SK-N-SH treated with all-trans-retinoic acid at 6 μM for 48 hours (cell line): ENCODE measurements around the gene NSD2.

ENCODE experiments used
- ATAC-seq: fragments of 200-7000 bp; cut with Tn5 transposase; 3 replicates; pipeline ENCODE4 v1.9.1; 2020; ENCODE audit warnings: mild to moderate bottlenecking, moderate library complexity
- ARNTL ChIP-seq: fragments of 450-650 bp; formaldehyde crosslinking; IDR thresholded peaks from 2 replicates; pipeline ENCODE4 v1.5.0; 2020; ENCODE audit warnings: low read depth, mild to moderate bottlenecking, moderate library complexity, borderline replicate concordance
- BACH2 ChIP-seq: fragments of 250-450 bp; sonication (Bioruptor Pico); IDR thresholded peaks from 2 replicates; pipeline ENCODE4 v1.9.0; 2021; ENCODE audit warnings: mild to moderate bottlenecking, borderline replicate concordance
- CREB5 ChIP-seq: fragments of 250-450 bp; sonication (Bioruptor Pico); IDR thresholded peaks from 2 replicates; pipeline ENCODE4 v1.5.1; 2020; ENCODE audit warnings: low read depth, mild to moderate bottlenecking, moderate library complexity
- CSDC2 ChIP-seq: fragments of 250-450 bp; sonication (Bioruptor Pico); IDR thresholded peaks from 2 replicates; pipeline ENCODE4 v1.5.0; 2020; ENCODE audit warnings: mild to moderate bottlenecking, moderate library complexity
- ESRRG ChIP-seq: fragments of 250-450 bp; sonication (Bioruptor Pico); IDR thresholded peaks from 2 replicates; pipeline ENCODE4 v1.6.1; 2021; ENCODE audit warnings: mild to moderate bottlenecking
- GLIS3 ChIP-seq: fragments of 250-450 bp; sonication (Bioruptor Pico); IDR thresholded peaks from 2 replicates; pipeline ENCODE4 v1.5.0; 2020; ENCODE audit warnings: mild to moderate bottlenecking, moderate library complexity
- ISL1 ChIP-seq: fragments of 250-450 bp; sonication (Bioruptor Pico); IDR thresholded peaks from 2 replicates; pipeline ENCODE4 v2.1.2; 2022; ENCODE audit warnings: mild to moderate bottlenecking, moderate library complexity
- OSR1 ChIP-seq: fragments of 250-450 bp; sonication (Bioruptor Pico); IDR thresholded peaks from 2 replicates; pipeline ENCODE4 v1.8.0; 2022; ENCODE audit warnings: moderate library complexity, mild to moderate bottlenecking, inconsistent platforms
- PATZ1 ChIP-seq: fragments of 250-450 bp; sonication (Bioruptor Pico); IDR thresholded peaks from 2 replicates; pipeline ENCODE4 v1.8.0; 2020; ENCODE audit warnings: mild to moderate bottlenecking, moderate library complexity, borderline replicate concordance
- POU6F1 ChIP-seq: fragments of 250-450 bp; sonication (Bioruptor Pico); IDR thresholded peaks from 2 replicates; pipeline ENCODE4 v1.8.0; 2021; ENCODE audit warnings: low read depth, mild to moderate bottlenecking, moderate library complexity, borderline replicate concordance
- PPARA ChIP-seq: fragments of 250-450 bp; sonication (Bioruptor Pico); IDR thresholded peaks from 2 replicates; pipeline ENCODE4 v1.5.0; 2020; ENCODE audit warnings: mild to moderate bottlenecking, borderline replicate concordance
- RARB ChIP-seq: fragments of 250-450 bp; sonication (Bioruptor Pico); IDR thresholded peaks from 2 replicates; pipeline ENCODE4 v1.8.0; 2021; ENCODE audit warnings: mild to moderate bottlenecking, moderate library complexity
- SNAI2 ChIP-seq: fragments of 250-450 bp; sonication (Bioruptor Pico); IDR thresholded peaks from 2 replicates; pipeline ENCODE4 v1.5.0; 2020; ENCODE audit warnings: mild to moderate bottlenecking, moderate library complexity
- TCF4 ChIP-seq: fragments of 250-450 bp; sonication (Bioruptor Pico); IDR thresholded peaks from 2 replicates; pipeline ENCODE4 v1.8.0; 2021; ENCODE audit warnings: mild to moderate bottlenecking, moderate library complexity, borderline replicate concordance
- TOX ChIP-seq: fragments of 250-450 bp; sonication (Bioruptor Pico); IDR thresholded peaks from 2 replicates; pipeline ENCODE4 v1.8.0; 2021; ENCODE audit warnings: mild to moderate bottlenecking, moderate library complexity, borderline replicate concordance
- TSHZ2 ChIP-seq: fragments of 250-450 bp; sonication (Bioruptor Pico); IDR thresholded peaks from 2 replicates; pipeline ENCODE4 v1.5.0; 2020; ENCODE audit warnings: mild to moderate bottlenecking, moderate library complexity
- ZC3H10 ChIP-seq: fragments of 250-450 bp; sonication (Bioruptor Pico); IDR thresholded peaks from 2 replicates; pipeline ENCODE4 v1.5.1; 2021; ENCODE audit warnings: mild to moderate bottlenecking, moderate library complexity
- ZFP30 ChIP-seq: fragments of 450-650 bp; formaldehyde crosslinking; IDR thresholded peaks from 2 replicates; pipeline ENCODE4 v1.5.0; 2022; ENCODE audit warnings: mild to moderate bottlenecking, moderate library complexity
- ZNF565 ChIP-seq: fragments of 450-650 bp; formaldehyde crosslinking; conservative IDR thresholded peaks from 2 replicates; pipeline ENCODE4 v1.5.0; 2020; ENCODE audit warnings: low read depth, mild to moderate bottlenecking, moderate library complexity
- ZNF70 ChIP-seq: fragments of 450-650 bp; formaldehyde crosslinking; IDR thresholded peaks from 2 replicates; pipeline ENCODE4 v1.5.0; 2020; ENCODE audit warnings: mild to moderate bottlenecking, moderate library complexity
- ZNF8 ChIP-seq: fragments of 450-650 bp; formaldehyde crosslinking; IDR thresholded peaks from 2 replicates; pipeline ENCODE4 v1.5.0; 2020; ENCODE audit warnings: mild to moderate bottlenecking, moderate library complexity

Gene NSD2

GRCh38 chr4:1952058-1952700 is 81.0 kb downstream of the NSD2 start:
- ATAC-seq = no peak
- TF ChIP-seq PATZ1 (CRISPR knock-in tag) = no peak
- TF ChIP-seq ZNF70 = no peak
- no peak for TF ChIP-seq PPARA (CRISPR knock-in tag)

- ATAC-seq = no peak
- no peak for TF ChIP-seq POU6F1
- no peak for TF ChIP-seq CREB5 (CRISPR knock-in tag)
- no peak for TF ChIP-seq ISL1 (CRISPR knock-in tag)
- no peak for TF ChIP-seq PATZ1 (CRISPR knock-in tag)
- no peak for TF ChIP-seq ESRRG (CRISPR knock-in tag)
- TF ChIP-seq BACH2 (CRISPR knock-in tag) = no peak
- no peak for TF ChIP-seq ZNF70
- TF ChIP-seq OSR1 (CRISPR knock-in tag) = no peak
- no peak for TF ChIP-seq SNAI2 (CRISPR knock-in tag)
- no peak for TF ChIP-seq TCF4 (CRISPR knock-in tag)
- TF ChIP-seq ZFP30 = no peak
- TF ChIP-seq, all 23 proteins: peak for 0
These were observed 81.5 kb downstream of the NSD2 start for GRCh38 chr4:1952719-1953118.

- TF ChIP-seq ZNF565 (no peak), ARNTL (CRISPR knock-in tag) (no peak), CREB5 (CRISPR knock-in tag) (no peak), TCF4 (CRISPR knock-in tag) (no peak), ZNF70 (no peak), ZC3H10 (CRISPR knock-in tag) (no peak), CSDC2 (CRISPR knock-in tag) (no peak)
- ATAC-seq = no peak
These were observed 82.1 kb downstream of the NSD2 start for GRCh38 chr4:1953335-1953734.

GRCh38 chr4:1956631-1957030 is 85.4 kb downstream of the NSD2 start:
- ATAC-seq = no peak
- TF ChIP-seq ZNF565 (no peak), ZNF8 (CRISPR knock-in tag) (no peak), OSR1 (CRISPR knock-in tag) (no peak), TOX (CRISPR knock-in tag) (no peak), TSHZ2 (CRISPR knock-in tag) (no peak), TCF4 (CRISPR knock-in tag) (no peak), ZFP30 (no peak), ARNTL (CRISPR knock-in tag) (no peak), CREB5 (CRISPR knock-in tag) (no peak), PATZ1 (CRISPR knock-in tag) (no peak), RARB (CRISPR knock-in tag) (no peak), ZC3H10 (CRISPR knock-in tag) (no peak), GLIS3 (no peak), SNAI2 (CRISPR knock-in tag) (no peak)
